Muscle of leg (tissue), 11 donors: ENCODE measurements around the gene PFKFB3. TPM values are rescaled to one million over a fixed set of nuclear protein-coding genes. Genes with fewer than 3 reads are reported as not detected.
A peak's percentile ranks its signal among the peaks of the same experiment; 100 is the strongest.
"Not testable (repeated sequence)": the region's sequence is repeated elsewhere in the genome, so short reads cannot be mapped to it uniquely, and the experiment has no call there.

Experiments
- DNase-seq: peaks from one replicate; pipeline ENCODE4 v3.0.0; 2013
- H3K27ac ChIP-seq: one replicate; pipeline ENCODE4 v1.5.1; 2013; ENCODE audit warnings: mild to moderate bottlenecking, low read length, control low read depth
- H3K27me3 ChIP-seq: one replicate; pipeline ENCODE4 v1.6.1; 2013; ENCODE audit warnings: low read length; ENCODE audit not compliant: control insufficient read depth, insufficient read depth
- H3K36me3 ChIP-seq: one replicate; pipeline ENCODE4 v1.6.1; 2013; ENCODE audit warnings: low read length; ENCODE audit not compliant: control insufficient read depth, insufficient read depth
- H3K4me1 ChIP-seq: one replicate; pipeline ENCODE4 v1.6.1; 2013; ENCODE audit warnings: low read length; ENCODE audit not compliant: control insufficient read depth, insufficient read depth
- H3K4me3 ChIP-seq: one replicate; pipeline ENCODE4 v1.5.1; 2013; ENCODE audit warnings: low read length, control low read depth
- H3K9me3 ChIP-seq: replicated peaks from 2 replicates; pipeline ENCODE4 v1.6.1; 2013; ENCODE audit warnings: low read depth, low read length; ENCODE audit not compliant: control insufficient read depth
- WGBS: methylation state at CpG from one replicate; pipeline ENCODE4 v1.1.5; 2013; ENCODE audit warnings: missing lambda C conversion rate; ENCODE audit not compliant: insufficient coverage; 5-methylcytosine and 5-hydroxymethylcytosine counted together
- polyA plus RNA-seq, 8 donors: library from polyadenylated mRNA; unstranded; fragments of 120-200 nt; gene quantifications; one replicate each; pipeline versions ENCODE4 v1.2.1 to v1.2.3, GENCODE V29; 2013; ENCODE audit warnings: inconsistent platforms in 1 of 8, low replicate concordance in 1 of 8; ENCODE audit not compliant: insufficient read length in 8 of 8, insufficient read depth in 1 of 8
- total RNA-seq: library from RNA; stranded (reverse); fragments of 120-200 nt; gene quantifications from one replicate; pipeline ENCODE4 v1.2.4, GENCODE V29; 2013

PFKFB3 gene
- total and polyA plus RNA-seq, 9 donors = 10.5 to 16.5 (median 12.7) TPM

- H3K9me3 ChIP-seq = no peaks in the 10 kb centered on the region
- no peak for DNase-seq
- H3K27ac ChIP-seq = no peak overlapping the region
- peaks cover 62% of the 10 kb centered on the region for H3K4me1 ChIP-seq
- H3K4me3 ChIP-seq = no peak overlapping the region
- WGBS = 87% methylated on average over 7 of the region's 9 CpGs
- H3K27me3 ChIP-seq = peaks cover 8% of the 10 kb centered on the region
- H3K36me3 ChIP-seq = no peaks in the 10 kb centered on the region
Observed at GRCh38 chr10:6177880-6178281, 24.9 kb upstream of the PFKFB3 start.

- peaks cover 60% of the 10 kb centered on the region for H3K4me1 ChIP-seq
- H3K27ac ChIP-seq = no peak overlapping the region
- H3K36me3 ChIP-seq = no peaks in the 10 kb centered on the region
- peaks cover 8% of the 10 kb centered on the region for H3K27me3 ChIP-seq
- H3K9me3 ChIP-seq = no peaks in the 10 kb centered on the region
- DNase-seq = no peak
- H3K4me3 ChIP-seq = no peak overlapping the region
- 56% methylated on average over 12 of the region's 17 CpGs for WGBS
Observed at GRCh38 chr10:6178581-6178980, 24.2 kb upstream of the PFKFB3 start.

- Histone ChIP-seq H3K36me3 (no peaks in the 10 kb centered on the region), H3K4me1 (peaks cover 56% of the 10 kb centered on the region), H3K27me3 (peaks cover 8% of the 10 kb centered on the region), H3K27ac (no peak overlapping the region), H3K9me3 (no peaks in the 10 kb centered on the region), H3K4me3 (no peak overlapping the region)
- no peak for DNase-seq
- WGBS = 63% methylated on average over 3 of the region's 8 CpGs
Observed at GRCh38 chr10:6179078-6179477, 23.7 kb upstream of the PFKFB3 start.

DNA sequence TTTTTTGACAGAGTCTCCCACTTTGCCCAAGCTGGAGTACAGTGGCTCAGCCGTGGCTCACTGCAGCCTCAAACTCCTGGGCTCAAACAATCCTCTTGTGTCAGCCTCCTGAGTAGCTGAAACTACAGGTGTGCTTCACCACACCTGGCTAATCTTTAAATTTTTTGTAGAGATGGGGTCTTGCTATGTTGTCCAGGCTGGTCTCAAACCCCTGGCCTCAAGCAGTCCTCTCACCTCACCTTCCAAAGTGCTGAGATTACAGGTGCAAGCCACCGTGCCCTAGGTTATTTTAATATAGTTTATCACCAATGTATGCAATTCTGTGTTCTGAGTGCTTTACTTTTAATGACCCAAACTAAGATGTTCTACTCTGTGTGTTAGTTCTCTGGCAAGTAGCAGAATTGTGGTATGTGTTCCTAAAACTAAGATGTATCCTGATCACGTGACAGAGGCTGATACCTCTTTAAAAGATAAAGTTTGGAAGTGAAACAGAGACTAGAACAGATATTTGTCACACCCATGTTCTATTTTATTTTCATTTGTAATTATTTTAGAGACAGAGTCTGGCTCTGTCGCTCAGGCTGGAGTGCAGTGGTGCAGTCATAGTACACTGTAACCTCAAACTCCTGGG is 22.1 kb upstream of the PFKFB3 start:
- WGBS = no CpG with 5 or more reads among the region's 4 CpGs
- no peak overlapping the region for H3K27ac ChIP-seq
- no peaks in the 10 kb centered on the region for H3K36me3 ChIP-seq
- no peak overlapping the region for H3K4me3 ChIP-seq
- no peaks in the 10 kb centered on the region for H3K9me3 ChIP-seq
- peaks cover 8% of the 10 kb centered on the region for H3K27me3 ChIP-seq
- no peak for DNase-seq
- peaks cover 42% of the 10 kb centered on the region for H3K4me1 ChIP-seq

DNA sequence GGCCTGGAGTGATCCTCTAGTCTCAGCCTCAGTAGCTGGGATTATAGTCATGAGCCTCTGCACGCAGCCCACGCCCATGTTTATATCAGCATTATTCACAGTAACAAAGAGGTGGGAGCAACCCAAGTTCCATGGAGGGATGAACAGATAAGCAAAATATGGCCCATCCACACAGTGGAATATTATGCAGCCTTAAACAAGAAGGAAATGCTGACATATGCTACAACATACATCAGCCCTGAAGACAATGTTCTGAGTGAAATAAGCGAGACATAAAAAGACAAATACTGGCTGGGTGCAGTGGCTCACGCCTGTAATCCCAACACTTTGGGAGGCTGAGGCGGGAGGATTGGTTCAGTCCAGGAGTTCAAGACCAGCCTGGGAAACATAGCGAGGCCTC is 21.5 kb upstream of the PFKFB3 start:
- Histone ChIP-seq H3K27me3 (peaks cover 8% of the 10 kb centered on the region), H3K27ac (no peak overlapping the region), H3K36me3 (no peaks in the 10 kb centered on the region), H3K9me3 (no peaks in the 10 kb centered on the region), H3K4me3 (no peak overlapping the region), H3K4me1 (peaks cover 36% of the 10 kb centered on the region)
- 98% methylated on average over 4 of the region's 6 CpGs for WGBS
- no peak for DNase-seq

- H3K9me3 ChIP-seq = no peaks in the 10 kb centered on the region
- DNase-seq = peak; percentile 44
- 31% methylated on average over 12 of the region's 16 CpGs for WGBS
- H3K4me1 ChIP-seq = peaks cover 34% of the 10 kb centered on the region
- H3K4me3 ChIP-seq = no peak overlapping the region
- peak overlapping the region; percentile 85 for H3K27ac ChIP-seq
- no peaks in the 10 kb centered on the region for H3K36me3 ChIP-seq
- H3K27me3 ChIP-seq = peaks cover 8% of the 10 kb centered on the region
Observed at GRCh38 chr10:6182454-6183098, 20.2 kb upstream of the PFKFB3 start.

DNA sequence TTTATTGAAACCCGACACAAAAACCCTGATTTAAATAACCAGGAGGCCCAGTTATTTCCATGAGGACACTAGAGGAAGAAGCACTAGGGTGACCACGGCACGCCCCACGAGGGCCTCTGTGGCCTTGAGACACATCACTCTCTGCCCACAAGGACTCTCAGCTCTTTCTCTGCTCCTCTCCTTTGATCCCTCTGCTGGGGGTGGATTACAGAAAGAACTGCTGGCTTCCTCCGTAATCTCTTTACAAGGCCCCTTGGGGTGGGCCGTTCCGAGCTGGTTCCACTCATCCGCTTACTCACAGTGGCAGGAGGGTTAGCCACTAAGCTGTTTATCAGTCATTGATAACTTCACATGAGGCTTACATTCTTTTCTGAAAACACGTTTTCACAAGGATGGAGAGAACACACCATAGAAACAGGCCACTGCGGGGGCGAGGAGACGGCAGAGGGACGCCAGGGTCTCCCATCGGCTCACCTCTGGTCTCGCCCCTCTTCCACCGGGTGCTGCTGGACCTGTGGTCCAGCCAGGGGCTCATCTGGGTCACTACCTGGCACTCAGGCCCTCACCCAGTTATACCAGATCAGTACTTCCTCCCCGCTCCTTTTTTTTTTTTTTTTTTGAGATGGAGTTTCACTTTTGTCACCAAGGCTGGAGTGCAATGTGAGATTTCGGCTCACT is 17.6 kb upstream of the PFKFB3 start:
- Histone ChIP-seq H3K27ac (no peak overlapping the region), H3K27me3 (no peaks in the 10 kb centered on the region), H3K36me3 (no peaks in the 10 kb centered on the region), H3K4me3 (no peak overlapping the region), H3K9me3 (no peaks in the 10 kb centered on the region), H3K4me1 (peaks cover 20% of the 10 kb centered on the region)
- 70% methylated on average over 14 of the region's 18 CpGs for WGBS
- DNase-seq = no peak

GRCh38 chr10:6186894-6187256 is 15.9 kb upstream of the PFKFB3 start:
- 92% methylated on average over 9 of the region's 9 CpGs for WGBS
- H3K27me3 ChIP-seq = no peaks in the 10 kb centered on the region
- no peak for DNase-seq
- H3K36me3 ChIP-seq = no peaks in the 10 kb centered on the region
- H3K4me3 ChIP-seq = no peak overlapping the region
- H3K27ac ChIP-seq = peak overlapping the region; percentile 74
- peaks cover 30% of the 10 kb centered on the region for H3K4me1 ChIP-seq
- H3K9me3 ChIP-seq = no peaks in the 10 kb centered on the region

- Histone ChIP-seq H3K36me3 (no peaks in the 10 kb centered on the region), H3K4me1 (peaks cover 30% of the 10 kb centered on the region), H3K4me3 (no peak overlapping the region), H3K27me3 (no peaks in the 10 kb centered on the region), H3K27ac (peak overlapping the region; percentile 74), H3K9me3 (no peaks in the 10 kb centered on the region)
- WGBS = 100% methylated on average over 1 of the region's 6 CpGs
- DNase-seq = peak; percentile 75
Observed at GRCh38 chr10:6187278-6187677, 15.5 kb upstream of the PFKFB3 start.

DNA sequence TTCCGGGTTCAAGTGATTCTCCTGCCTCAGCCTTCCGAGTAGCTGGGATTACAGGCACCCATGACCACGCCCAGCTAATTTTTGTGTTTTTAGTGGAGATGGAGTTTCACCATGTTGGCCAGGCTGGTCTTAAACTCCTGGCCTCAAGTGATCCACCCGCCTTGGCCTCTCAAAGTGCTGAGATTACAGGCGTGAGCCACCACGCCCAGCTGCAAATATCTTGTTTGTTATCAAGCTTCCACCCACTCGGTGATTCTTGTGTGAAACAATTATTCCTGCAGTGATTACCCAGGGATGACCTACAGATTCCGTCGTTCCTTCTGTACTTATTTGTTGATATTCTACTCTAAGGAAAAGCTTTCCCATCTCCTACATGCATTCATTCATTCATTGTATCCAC is 12.7 kb upstream of the PFKFB3 start:
- H3K27me3 ChIP-seq = not testable (repeated sequence)
- WGBS = 80% methylated on average over 3 of the region's 9 CpGs

More for the DNA sequence above, 12.7 kb upstream of the PFKFB3 start:
- not testable (repeated sequence) for H3K4me3 ChIP-seq, H3K9me3 ChIP-seq, H3K36me3 ChIP-seq, H3K27ac ChIP-seq, DNase-seq
- peaks cover 34% of the 10 kb centered on the region for H3K4me1 ChIP-seq
